Vagina (tissue), 2 donors: ENCODE data around the gene ANGPT4.

Source experiments
- POLR2A ChIP-seq, 2 donors: fragments of 450-650 bp; IDR thresholded peaks; one replicate each; pipeline ENCODE4 v1.6.1; 2017; ENCODE audit warnings: antibody characterized with exemption in 2 of 2, mild to moderate bottlenecking in 2 of 2, moderate library complexity in 2 of 2
- POLR2AphosphoS5 ChIP-seq, 2 donors: sonication (generic); formaldehyde crosslinking; IDR thresholded peaks; one replicate each; pipeline ENCODE4 v1.9.0; 2017; ENCODE audit warnings: antibody characterized with exemption in 2 of 2, mild to moderate bottlenecking in 2 of 2, low read depth in 1 of 2; ENCODE audit not compliant: insufficient read depth in 1 of 2
- TF ChIP-seq, protein P1 (sequence below), 3 experiments: fragments of 450-650 bp in 2 of 3; fragments of 200-600 bp in 1 of 3; sonication (generic) in 1 of 3; IDR thresholded peaks; one replicate each; pipeline ENCODE4 v1.5.1; 2017 to 2019; ENCODE audit warnings: antibody characterized with exemption in 3 of 3, mild to moderate bottlenecking in 2 of 3, moderate library complexity in 2 of 3

DNA sequence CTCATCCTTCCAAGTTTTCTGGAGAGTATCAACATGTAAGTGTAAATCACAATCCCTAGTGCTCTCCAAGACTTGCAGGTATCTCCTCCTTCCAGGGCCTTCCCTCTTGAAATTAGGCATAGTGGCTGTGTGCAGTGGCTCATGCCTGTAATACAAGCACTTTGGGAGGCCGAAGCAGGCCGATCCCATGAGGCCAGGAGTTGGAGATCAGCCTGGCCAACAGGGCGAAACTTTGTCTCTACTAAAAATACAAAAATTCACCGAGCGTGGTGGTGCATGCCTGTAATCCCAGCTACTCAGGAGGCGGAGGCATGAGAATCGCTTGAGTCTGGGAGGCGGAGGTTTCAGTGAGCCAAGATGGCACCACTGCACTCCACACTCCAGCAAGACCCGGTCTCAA lies 9.4 kb upstream of the ANGPT4 start:
- TF ChIP-seq, protein P1, sequence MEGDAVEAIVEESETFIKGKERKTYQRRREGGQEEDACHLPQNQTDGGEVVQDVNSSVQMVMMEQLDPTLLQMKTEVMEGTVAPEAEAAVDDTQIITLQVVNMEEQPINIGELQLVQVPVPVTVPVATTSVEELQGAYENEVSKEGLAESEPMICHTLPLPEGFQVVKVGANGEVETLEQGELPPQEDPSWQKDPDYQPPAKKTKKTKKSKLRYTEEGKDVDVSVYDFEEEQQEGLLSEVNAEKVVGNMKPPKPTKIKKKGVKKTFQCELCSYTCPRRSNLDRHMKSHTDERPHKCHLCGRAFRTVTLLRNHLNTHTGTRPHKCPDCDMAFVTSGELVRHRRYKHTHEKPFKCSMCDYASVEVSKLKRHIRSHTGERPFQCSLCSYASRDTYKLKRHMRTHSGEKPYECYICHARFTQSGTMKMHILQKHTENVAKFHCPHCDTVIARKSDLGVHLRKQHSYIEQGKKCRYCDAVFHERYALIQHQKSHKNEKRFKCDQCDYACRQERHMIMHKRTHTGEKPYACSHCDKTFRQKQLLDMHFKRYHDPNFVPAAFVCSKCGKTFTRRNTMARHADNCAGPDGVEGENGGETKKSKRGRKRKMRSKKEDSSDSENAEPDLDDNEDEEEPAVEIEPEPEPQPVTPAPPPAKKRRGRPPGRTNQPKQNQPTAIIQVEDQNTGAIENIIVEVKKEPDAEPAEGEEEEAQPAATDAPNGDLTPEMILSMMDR (IDR thresholded peaks at IDR 0.05), result no peak
- TF ChIP-seq POLR2AphosphoS5 (IDR thresholded peaks at IDR 0.05; ENCODE audit: insufficient read depth in 1 of 2, low read depth in 1 of 2) (no peak), POLR2A (IDR thresholded peaks at IDR 0.05) (no peak)
